DOHH2 (cell line): ENCODE measurements around the gene FAIM.

Experiments used
- H3F3A ChIP-seq: fragments of 200-600 bp; sonication (generic), shearing (Covaris generic); 2 replicates; pipeline ENCODE4 v1.6.0; 2016; ENCODE audit warnings: antibody characterized with exemption, mild to moderate bottlenecking; ENCODE audit not compliant: control insufficient read depth, insufficient read depth
- H3K27ac ChIP-seq: fragments of 200-600 bp; sonication (generic); 2 replicates; pipeline ENCODE4 v1.5.1; 2014; ENCODE audit warnings: low read depth, mild to moderate bottlenecking, low read length, moderate library complexity
- H3K27me3 ChIP-seq: fragments of 200-600 bp; sonication (generic); 2 replicates; pipeline ENCODE4 v1.6.1; 2014; ENCODE audit warnings: mild to moderate bottlenecking, low read length, mixed read lengths; ENCODE audit not compliant: control insufficient read depth
- H3K36me3 ChIP-seq: fragments of 200-600 bp; sonication (generic); 2 replicates; pipeline ENCODE4 v1.6.1; 2014; ENCODE audit warnings: mild to moderate bottlenecking, low read length, moderate library complexity, mixed read lengths; ENCODE audit not compliant: control insufficient read depth
- H3K4me1 ChIP-seq: fragments of 200-600 bp; sonication (generic); 2 replicates; pipeline ENCODE4 v1.6.1; 2014; ENCODE audit warnings: mild to moderate bottlenecking, low read length, mixed read lengths; ENCODE audit not compliant: control insufficient read depth
- H3K4me2 ChIP-seq: fragments of 200-600 bp; sonication (generic); 2 replicates; pipeline ENCODE4 v1.6.0; 2014; ENCODE audit warnings: mild to moderate bottlenecking, low read length, moderate library complexity
- H3K4me3 ChIP-seq: fragments of 200-600 bp; sonication (generic); 2 replicates; pipeline ENCODE4 v1.5.1; 2014; ENCODE audit warnings: mild to moderate bottlenecking, low read length, mixed read lengths
- H3K79me2 ChIP-seq: fragments of 200-600 bp; sonication (generic); 2 replicates; pipeline ENCODE4 v1.6.1; 2014; ENCODE audit warnings: mild to moderate bottlenecking, low read length, mixed read lengths; ENCODE audit not compliant: control insufficient read depth
- H3K9me2 ChIP-seq: fragments of 200-600 bp; sonication (generic); replicated peaks from 2 replicates; pipeline ENCODE4 v1.6.1; 2014; ENCODE audit warnings: mild to moderate bottlenecking, low read length, mixed read lengths; ENCODE audit not compliant: control insufficient read depth
- H3K9me3 ChIP-seq: fragments of 200-600 bp; sonication (generic); 2 replicates; pipeline ENCODE4 v1.6.1; 2014; ENCODE audit warnings: antibody characterized with exemption, low read length, mixed read lengths; ENCODE audit not compliant: control insufficient read depth, insufficient read depth
- H4K20me1 ChIP-seq: fragments of 200-600 bp; sonication (generic); 2 replicates; pipeline ENCODE4 v1.6.0; 2014; ENCODE audit warnings: low read depth, mild to moderate bottlenecking, antibody characterized with exemption, low read length, moderate library complexity; ENCODE audit not compliant: control insufficient read depth, insufficient read depth
- CTCF ChIP-seq: fragments of 200-600 bp; sonication (generic); IDR thresholded peaks from one replicate; pipeline ENCODE4 v1.5.1; 2014; ENCODE audit warnings: antibody characterized with exemption, mild to moderate bottlenecking, low read depth, low read length; ENCODE audit not compliant: poor library complexity, severe bottlenecking
- EZH2phosphoT487 ChIP-seq: fragments of 200-600 bp; sonication (generic); IDR thresholded peaks from 2 replicates; pipeline ENCODE4 v1.6.1; 2017; ENCODE audit warnings: borderline replicate concordance, mild to moderate bottlenecking, antibody characterized with exemption, low read length, moderate library complexity, mixed read lengths

The FAIM gene

GRCh38 chr3:138578141-138578540 is 30.4 kb upstream of the FAIM start:
- H3F3A ChIP-seq: no peaks in the 10 kb centered on the region
- H3K4me2 ChIP-seq: peak overlapping the region; percentile 15
- no peaks in the 10 kb centered on the region for H3K9me3 ChIP-seq
- no peaks in the 10 kb centered on the region for H3K27me3 ChIP-seq
- H3K36me3 ChIP-seq: no peaks in the 10 kb centered on the region
- no peak overlapping the region for H3K4me3 ChIP-seq
- H3K4me1 ChIP-seq: peaks cover 26% of the 10 kb centered on the region
- no peaks in the 10 kb centered on the region for H3K9me2 ChIP-seq
- H4K20me1 ChIP-seq: no peaks in the 10 kb centered on the region
- H3K79me2 ChIP-seq: peaks cover 17% of the 10 kb centered on the region
- TF ChIP-seq EZH2phosphoT487 (no peak), CTCF (no peak)
- H3K27ac ChIP-seq: no peak overlapping the region

DNA sequence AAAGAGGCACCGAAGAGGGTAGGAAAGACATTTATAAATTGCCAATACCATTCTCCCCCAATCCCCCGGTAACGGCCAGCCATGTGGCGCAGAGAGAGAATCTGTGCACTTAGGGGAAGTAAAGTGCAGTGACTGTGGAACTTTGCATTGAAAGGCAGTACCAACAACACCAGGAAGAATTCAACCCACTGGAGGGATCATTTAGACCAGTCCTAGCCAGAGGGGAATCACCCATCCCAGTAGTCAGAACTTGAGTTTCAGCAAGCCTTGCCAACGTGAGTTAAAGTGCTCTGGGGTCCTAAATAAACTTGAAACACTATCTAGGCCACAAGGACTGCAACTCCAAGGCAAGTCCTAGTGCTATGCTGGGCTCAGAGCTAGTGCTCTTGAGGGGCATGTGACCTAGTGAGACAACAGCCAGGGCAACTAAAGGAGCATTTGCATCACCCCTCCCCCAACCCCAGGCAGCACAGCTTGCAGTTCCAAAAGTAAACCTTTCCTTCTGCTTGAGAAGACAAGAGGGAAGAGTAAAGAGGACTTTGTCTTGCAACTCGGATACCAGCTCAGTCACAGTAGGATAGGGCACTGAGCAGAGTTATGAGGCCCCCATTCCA is 29.5 kb upstream of the FAIM start:
- Histone ChIP-seq H3K4me1 (peaks cover 26% of the 10 kb centered on the region), H3K79me2 (peaks cover 17% of the 10 kb centered on the region), H3K9me2 (no peaks in the 10 kb centered on the region), H3K27ac (no peak overlapping the region), H3K9me3 (no peaks in the 10 kb centered on the region), H3K4me2 (peak overlapping the region; percentile 44), H3K27me3 (no peaks in the 10 kb centered on the region), H3K36me3 (no peaks in the 10 kb centered on the region), H3K4me3 (peak overlapping the region; percentile 18; the same call in 1 of the 2 replicates), H4K20me1 (no peaks in the 10 kb centered on the region), H3F3A (no peaks in the 10 kb centered on the region)
- no peak for TF ChIP-seq CTCF
- no peak for TF ChIP-seq EZH2phosphoT487

DNA sequence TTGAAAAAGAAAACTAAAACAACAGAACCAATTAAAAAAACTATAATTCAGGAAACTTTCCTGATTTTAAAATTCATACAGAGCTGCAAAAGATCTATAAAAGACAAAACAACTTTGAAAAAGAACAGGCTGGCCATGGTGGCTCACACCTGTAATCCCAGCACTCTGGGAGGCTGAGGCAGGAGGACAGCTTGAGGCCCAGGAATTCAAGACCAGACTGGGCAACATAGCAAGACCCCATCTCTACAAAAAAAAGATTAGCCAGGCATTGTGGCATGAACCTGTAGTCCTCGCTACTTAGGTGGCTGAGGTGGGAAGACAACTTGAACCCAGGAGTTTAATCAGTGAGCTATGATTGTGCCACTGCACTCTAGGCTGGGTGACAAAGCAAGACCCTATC is 21.2 kb upstream of the FAIM start:
- TF ChIP-seq CTCF: no peak
- no peak for TF ChIP-seq EZH2phosphoT487
- Histone ChIP-seq H3K79me2 (peaks cover 8% of the 10 kb centered on the region; the same call in 1 of the 2 replicates), H3K9me2 (no peaks in the 10 kb centered on the region), H3K4me2 (no peak overlapping the region), H3K27ac (no peak overlapping the region), H3K4me3 (no peak overlapping the region), H3K36me3 (peaks cover 14% of the 10 kb centered on the region), H3K27me3 (no peaks in the 10 kb centered on the region), H4K20me1 (no peaks in the 10 kb centered on the region), H3F3A (no peaks in the 10 kb centered on the region; the same call in 1 of the 2 replicates), H3K4me1 (peaks cover 4% of the 10 kb centered on the region), H3K9me3 (no peaks in the 10 kb centered on the region)
